Activated CD8-positive, alpha-beta T cell treated with anti-CD3 and anti-CD28 coated beads, Interleukin-2, amount 10 ng/mL, durations not matched to agents 7 days and 5 days (primary cell): ENCODE data around the gene COQ2. TPM values are rescaled to one million over a fixed set of nuclear protein-coding genes. Genes with fewer than 3 reads are reported as not detected.
"Not testable (repeated sequence)": the region's sequence is repeated elsewhere in the genome, so short reads cannot be mapped to it uniquely, and the experiment has no call there.

ENCODE experiments used
- ATAC-seq: fragments of 150-1000 bp; cut with Tn5 transposase; one replicate; pipeline ENCODE4 v1.10.0; 2021; ENCODE audit warnings: moderate library complexity
- CTCF ChIA-PET: fragments of 350-600 bp; sonication (Branson Sonifier 250); formaldehyde crosslinking; loops from one replicate; lab custom pipeline; 2021; ENCODE audit warnings: antibody characterized with exemption; lab: Charles Lee
- POLR2A ChIA-PET: fragments of 350-600 bp; sonication (Branson Sonifier 250); formaldehyde crosslinking; loops from one replicate; lab custom pipeline; 2021; ENCODE audit warnings: antibody characterized with exemption; lab: Charles Lee
- DNase-seq: peaks from one replicate; pipeline ENCODE4 v3.0.0-alpha.2; 2020
- H3K27ac Mint-ChIP-seq: one replicate; pipeline ENCODE4 v1.8.0; 2021; ENCODE audit warnings: mild to moderate bottlenecking, mixed read lengths
- H3K27me3 Mint-ChIP-seq: one replicate; pipeline ENCODE4 v1.8.0; 2021; ENCODE audit warnings: low read depth, mixed read lengths
- H3K36me3 Mint-ChIP-seq: one replicate; pipeline ENCODE4 v1.8.0; 2021; ENCODE audit warnings: low read depth, mixed read lengths
- H3K4me1 Mint-ChIP-seq: one replicate; pipeline ENCODE4 v1.8.0; 2021; ENCODE audit warnings: low read depth, mixed read lengths
- H3K4me3 Mint-ChIP-seq: one replicate; pipeline ENCODE4 v1.8.0; 2021; ENCODE audit warnings: mild to moderate bottlenecking, mixed read lengths
- H3K9me3 Mint-ChIP-seq: one replicate; pipeline ENCODE4 v1.8.0; 2022; ENCODE audit warnings: mixed read lengths; ENCODE audit not compliant: insufficient read depth
- total RNA-seq, 2 experiments: library from RNA; stranded (reverse); gene quantifications; one replicate each; pipeline ENCODE4 v1.2.3, GENCODE V29; 2021

COQ2 gene
- total RNA-seq = 10 to 100 TPM; 21.3 to 21.9 TPM

- DNase-seq (peak; percentile 96), ATAC-seq (peak; percentile 94)
- Mint-ChIP-seq H3K27me3 (no peaks in the 10 kb centered on the region), H3K27ac (peak within 1 kb of the TSS; percentile 100), H3K36me3 (peaks cover 6% of the 10 kb centered on the region), H3K4me1 (peaks cover 49% of the 10 kb centered on the region), H3K9me3 (no peaks in the 10 kb centered on the region), H3K4me3 (peak within 1 kb of the TSS; percentile 97)
- ChIA-PET CTCF (interaction anchor here (0.6 to 6.5 kb wide), 47 partner anchors 8 to 485 kb away, joined by 3 to 82 read pairs (median 5); partner anchors contain the start of genes COPS4, HELQ, HPSE and LIN54), POLR2A (interaction anchor here (0.6 to 2.7 kb wide), 28 partner anchors 9 to 855 kb away, joined by 3 to 20 read pairs (median 3); partner anchors contain the start of genes COPS4, HELQ, HPSE and MRPS18C)
Measured at GRCh38 chr4:83284193-83285054, at the start of gene COQ2. COQ2 (minus strand) TSS chr4:83284798; CDS start chr4:83284764, 34 bp downstream.

- Mint-ChIP-seq H3K4me3 (no peak overlapping the region), H3K9me3 (no peaks in the 10 kb centered on the region), H3K36me3 (peaks cover 25% of the 10 kb centered on the region), H3K27ac (no peak overlapping the region), H3K4me1 (peaks cover 33% of the 10 kb centered on the region), H3K27me3 (peaks cover 11% of the 10 kb centered on the region)
- ChIA-PET POLR2A (interaction anchor here (1.1 kb wide), 1 partner anchor 47 kb away, joined by 3 read pairs; the partner anchor contains the start of gene COQ2), CTCF (interaction anchor here (1.2 kb wide), 1 partner anchor 19 kb away, joined by 3 read pairs; no protein-coding TSS in a partner anchor)
- ATAC-seq (no peak), DNase-seq (no peak)
Measured at GRCh38 chr4:83331956-83332355, 47.4 kb upstream of the COQ2 start.

- no peak overlapping the region for H3K27ac Mint-ChIP-seq
- H3K9me3 Mint-ChIP-seq = no peaks in the 10 kb centered on the region
- ChIA-PET POLR2A (interaction anchor here (0.6 kb wide), 1 partner anchor 45 kb away, joined by 3 read pairs; the partner anchor contains the start of gene COQ2), CTCF (interaction anchor here (1.0 to 2.1 kb wide), 5 partner anchors 10 to 58 kb away, joined by 3 to 9 read pairs (median 3); partner anchors contain the start of gene COQ2)
- H3K4me1 Mint-ChIP-seq = peaks cover 21% of the 10 kb centered on the region
- no peak overlapping the region for H3K4me3 Mint-ChIP-seq
- H3K36me3 Mint-ChIP-seq = peaks cover 25% of the 10 kb centered on the region
- H3K27me3 Mint-ChIP-seq = no peaks in the 10 kb centered on the region
- ATAC-seq = no peak
- no peak for DNase-seq
Measured at GRCh38 chr4:83329521-83330110, 45.0 kb upstream of the COQ2 start.

GRCh38 chr4:83328521-83329187 lies 44.1 kb upstream of the COQ2 start:
- POLR2A ChIA-PET = no interaction called here
- Mint-ChIP-seq H3K9me3 (no peaks in the 10 kb centered on the region), H3K36me3 (peaks cover 25% of the 10 kb centered on the region), H3K27ac (peak overlapping the region; percentile 9), H3K4me1 (peaks cover 12% of the 10 kb centered on the region), H3K27me3 (no peaks in the 10 kb centered on the region), H3K4me3 (no peak overlapping the region)
- CTCF ChIA-PET = interaction anchor here (1.1 to 2.1 kb wide), 4 partner anchors 9 to 59 kb away, joined by 3 to 9 read pairs (median 4); partner anchors contain the start of gene COQ2
- ATAC-seq (no peak), DNase-seq (no peak)

GRCh38 chr4:83326546-83326945 lies 41.9 kb upstream of the COQ2 start:
- POLR2A ChIA-PET = interaction anchor here (0.9 kb wide), 1 partner anchor 42 kb away, joined by 5 read pairs; the partner anchor contains the start of gene COQ2
- CTCF ChIA-PET = no interaction called here
- no peaks in the 10 kb centered on the region for H3K27me3 Mint-ChIP-seq
- H3K4me1 Mint-ChIP-seq = no peaks in the 10 kb centered on the region
- ATAC-seq = no peak
- H3K4me3 Mint-ChIP-seq = no peak overlapping the region
- DNase-seq = no peak
- H3K36me3 Mint-ChIP-seq = peaks cover 17% of the 10 kb centered on the region
- no peaks in the 10 kb centered on the region for H3K9me3 Mint-ChIP-seq
- H3K27ac Mint-ChIP-seq = no peak overlapping the region

- POLR2A ChIA-PET, DNase-seq, ATAC-seq, CTCF ChIA-PET, H3K4me3 Mint-ChIP-seq, H3K27ac Mint-ChIP-seq, H3K4me1 Mint-ChIP-seq, H3K9me3 Mint-ChIP-seq, H3K27me3 Mint-ChIP-seq: not testable (repeated sequence)
- H3K36me3 Mint-ChIP-seq = peaks cover 21% of the 10 kb centered on the region
Measured at GRCh38 chr4:83325306-83325705, 40.7 kb upstream of the COQ2 start.

- no peak for DNase-seq
- ATAC-seq = no peak
- Mint-ChIP-seq H3K27me3 (no peaks in the 10 kb centered on the region), H3K9me3 (no peaks in the 10 kb centered on the region), H3K27ac (no peak overlapping the region), H3K4me1 (peaks cover 17% of the 10 kb centered on the region), H3K4me3 (no peak overlapping the region), H3K36me3 (peaks cover 26% of the 10 kb centered on the region)
- POLR2A ChIA-PET = interaction anchor here (0.7 kb wide), 1 partner anchor 40 kb away, joined by 3 read pairs; no protein-coding TSS in a partner anchor
- CTCF ChIA-PET = no interaction called here
Measured at GRCh38 chr4:83323136-83323535, 38.5 kb upstream of the COQ2 start.

- H3K4me3 Mint-ChIP-seq = no peak overlapping the region
- ATAC-seq (peak; percentile 51), DNase-seq (peak; percentile 49)
- CTCF ChIA-PET = no interaction called here
- H3K36me3 Mint-ChIP-seq = peaks cover 43% of the 10 kb centered on the region
- H3K27me3 Mint-ChIP-seq = no peaks in the 10 kb centered on the region
- peaks cover 17% of the 10 kb centered on the region for H3K4me1 Mint-ChIP-seq
- peak overlapping the region; percentile 78 for H3K27ac Mint-ChIP-seq
- POLR2A ChIA-PET = no interaction called here
- H3K9me3 Mint-ChIP-seq = no peaks in the 10 kb centered on the region
Measured at GRCh38 chr4:83320548-83320947, 36.0 kb upstream of the COQ2 start.

GRCh38 chr4:83318666-83319065 lies 34.1 kb upstream of the COQ2 start:
- no peak overlapping the region for H3K27ac Mint-ChIP-seq
- H3K9me3 Mint-ChIP-seq = no peaks in the 10 kb centered on the region
- no peak overlapping the region for H3K4me3 Mint-ChIP-seq
- POLR2A ChIA-PET = interaction anchor here (1.2 kb wide), 1 partner anchor 34 kb away, joined by 3 read pairs; the partner anchor contains the start of gene COQ2
- ATAC-seq = no peak
- CTCF ChIA-PET = interaction anchor here (0.6 to 1.2 kb wide), 3 partner anchors 35 to 283 kb away, joined by 3 read pairs; no protein-coding TSS in a partner anchor
- H3K36me3 Mint-ChIP-seq = peaks cover 44% of the 10 kb centered on the region
- H3K4me1 Mint-ChIP-seq = peaks cover 17% of the 10 kb centered on the region
- no peak for DNase-seq
- H3K27me3 Mint-ChIP-seq = no peaks in the 10 kb centered on the region

GRCh38 chr4:83317671-83318070 lies 33.1 kb upstream of the COQ2 start:
- H3K4me1 Mint-ChIP-seq = peaks cover 17% of the 10 kb centered on the region
- no peaks in the 10 kb centered on the region for H3K9me3 Mint-ChIP-seq
- no peaks in the 10 kb centered on the region for H3K27me3 Mint-ChIP-seq
- DNase-seq = no peak
- H3K4me3 Mint-ChIP-seq = no peak overlapping the region
- H3K27ac Mint-ChIP-seq = no peak overlapping the region
- no peak for ATAC-seq
- ChIA-PET CTCF (interaction anchor here (1.2 kb wide), 1 partner anchor 34 kb away, joined by 3 read pairs; no protein-coding TSS in a partner anchor), POLR2A (interaction anchor here (1.2 kb wide), 1 partner anchor 33 kb away, joined by 3 read pairs; the partner anchor contains the start of gene COQ2)
- peaks cover 46% of the 10 kb centered on the region for H3K36me3 Mint-ChIP-seq
